Measurements from ENCODE around the gene KCNJ1. TPM values are rescaled to one million over a fixed set of nuclear protein-coding genes. Genes with fewer than 3 reads are reported as not detected.

The KCNJ1 gene
- total RNA-seq, 2 experiments from 2014 or later: 0.22 to 0.27 TPM

- Mint-ChIP-seq H3K27me3 (no peaks in the 10 kb centered on the region), H3K36me3 (ENCODE audit: low read depth) (no peaks in the 10 kb centered on the region), H3K27ac (peak overlapping the region; percentile 40), H3K9me3 (peaks cover 4% of the 10 kb centered on the region), H3K4me1 (ENCODE audit: low read depth) (peaks cover 100% of the 10 kb centered on the region), H3K4me3 (peak overlapping the region; percentile 17)
- H3K27ac ChIP-seq (ENCODE audit: low read depth in 1 of 2, low read length in 2 of 2): no peak overlapping the region
- H3K4me3 ChIP-seq (ENCODE audit: low read length): no peak overlapping the region
- intact Hi-C loops (cut with DNase I, micrococcal nuclease): loop anchor here in 1 of 2 experiments (10.0 kb wide), 1 partner anchor 557 kb away; no protein-coding TSS in a partner anchor
- ChIA-PET CTCF (interaction anchor here (0.7 to 1.0 kb wide), 2 partner anchors 10 to 14 kb away, joined by 4 read pairs; no protein-coding TSS in a partner anchor), POLR2A (interaction anchor here (0.8 to 1.2 kb wide), 2 partner anchors 316 to 802 kb away, joined by 3 read pairs; no protein-coding TSS in a partner anchor)
- H3K9me3 ChIP-seq (ENCODE audit: control insufficient read depth in 1 of 2, insufficient read depth in 1 of 2, low read length in 2 of 2): no peaks in the 10 kb centered on the region
- no peaks in the 10 kb centered on the region for H3K36me3 ChIP-seq (ENCODE audit: insufficient read depth, low read length)
- no peak for ATAC-seq (ENCODE audit: poor library complexity)
- H3K4me1 ChIP-seq (ENCODE audit: insufficient read depth, low read length): peaks cover 65% of the 10 kb centered on the region
- no peak for TF ChIP-seq CTCF (IDR thresholded peaks at IDR 0.05)
- no peaks in the 10 kb centered on the region for H3K27me3 ChIP-seq (ENCODE audit: control insufficient read depth in 1 of 2, insufficient read depth in 2 of 2, low read length in 2 of 2)
- peak in 2 of 14 experiments; percentile 23 to 42 for DNase-seq
Observed at GRCh38 chr11:128841461-128842072, 25.5 kb downstream of the KCNJ1 start.

- no peaks in the 10 kb centered on the region for H3K36me3 Mint-ChIP-seq (ENCODE audit: low read depth)
- H3K9me3 Mint-ChIP-seq: peaks cover 4% of the 10 kb centered on the region
- H3K4me3 Mint-ChIP-seq: no peak overlapping the region
- no peak for TF ChIP-seq CTCF (IDR thresholded peaks at IDR 0.05)
- peaks cover 98% of the 10 kb centered on the region for H3K4me1 Mint-ChIP-seq (ENCODE audit: low read depth)
- no peak overlapping the region for H3K4me3 ChIP-seq (ENCODE audit: low read length)
- H3K27ac ChIP-seq (ENCODE audit: low read depth in 1 of 2, low read length in 2 of 2): no peak overlapping the region
- H3K9me3 ChIP-seq (ENCODE audit: control insufficient read depth in 1 of 2, insufficient read depth in 1 of 2, low read length in 2 of 2): no peaks in the 10 kb centered on the region
- no peaks in the 10 kb centered on the region for H3K36me3 ChIP-seq (ENCODE audit: insufficient read depth, low read length)
- no peaks in the 10 kb centered on the region for H3K27me3 Mint-ChIP-seq
- ATAC-seq (ENCODE audit: poor library complexity) (no peak), DNase-seq (no peak)
- H3K27ac Mint-ChIP-seq: peak overlapping the region; percentile 84
- intact Hi-C loops (cut with DNase I, micrococcal nuclease): loop anchor here in 1 of 2 experiments (10.0 kb wide), 1 partner anchor 556 kb away; no protein-coding TSS in a partner anchor
- ChIA-PET POLR2A (interaction anchor here (1.2 to 1.3 kb wide), 2 partner anchors 57 to 315 kb away, joined by 3 read pairs; no protein-coding TSS in a partner anchor), CTCF (interaction anchor here (0.7 kb wide), 1 partner anchor 9 kb away, joined by 4 read pairs; no protein-coding TSS in a partner anchor)
- H3K4me1 ChIP-seq (ENCODE audit: insufficient read depth, low read length): peaks cover 59% of the 10 kb centered on the region
- no peaks in the 10 kb centered on the region for H3K27me3 ChIP-seq (ENCODE audit: control insufficient read depth in 1 of 2, insufficient read depth in 2 of 2, low read length in 2 of 2)
Observed at GRCh38 chr11:128840783-128841182, 26.3 kb downstream of the KCNJ1 start.

GRCh38 chr11:128840137-128840536 is 27.0 kb downstream of the KCNJ1 start:
- Histone ChIP-seq H3K4me3 (ENCODE audit: low read length) (no peak overlapping the region), H3K4me1 (ENCODE audit: insufficient read depth, low read length) (peaks cover 52% of the 10 kb centered on the region), H3K36me3 (ENCODE audit: insufficient read depth, low read length) (no peaks in the 10 kb centered on the region), H3K9me3 (ENCODE audit: control insufficient read depth in 1 of 2, insufficient read depth in 1 of 2, low read length in 2 of 2) (no peaks in the 10 kb centered on the region), H3K27me3 (ENCODE audit: control insufficient read depth in 1 of 2, insufficient read depth in 2 of 2, low read length in 2 of 2) (no peaks in the 10 kb centered on the region), H3K27ac (ENCODE audit: low read depth in 1 of 2, low read length in 2 of 2) (no peak overlapping the region)
- Mint-ChIP-seq H3K4me3 (peak overlapping the region; percentile 80), H3K4me1 (ENCODE audit: low read depth) (peaks cover 92% of the 10 kb centered on the region), H3K27me3 (no peaks in the 10 kb centered on the region), H3K9me3 (peaks cover 4% of the 10 kb centered on the region), H3K27ac (peak overlapping the region; percentile 84), H3K36me3 (ENCODE audit: low read depth) (no peaks in the 10 kb centered on the region)
- peak in 5 of 14 experiments; percentile 27 to 76 (median 68) for DNase-seq
- peak; percentile 76 for ATAC-seq (ENCODE audit: poor library complexity)
- CTCF ChIA-PET: no interaction called here
- intact Hi-C loops (cut with DNase I, micrococcal nuclease): loop anchor here in 1 of 2 experiments (10.0 kb wide), 1 partner anchor 555 kb away; no protein-coding TSS in a partner anchor
- POLR2A ChIA-PET: interaction anchor here (0.8 to 1.3 kb wide), 4 partner anchors 9 to 315 kb away, joined by 3 read pairs; partner anchors contain the start of gene FLI1
- no peak for TF ChIP-seq CTCF (IDR thresholded peaks at IDR 0.05)
